GM23338 (cell line): ENCODE measurements around the gene LSM2.

Experiments
- CREB1 ChIP-seq: fragments of 250-450 bp; sonication (Bioruptor Pico); IDR thresholded peaks from 2 replicates; pipeline ENCODE4 v1.5.0; 2020; ENCODE audit warnings: low read depth, mild to moderate bottlenecking, moderate library complexity
- ETS1 ChIP-seq: IDR thresholded peaks from 2 replicates; pipeline ENCODE4 v1.6.1; 2016; ENCODE audit warnings: antibody characterized with exemption
- EZH2 ChIP-seq: fragments of 200-600 bp; sonication (generic); IDR thresholded peaks from one replicate; pipeline ENCODE4 v1.8.0; 2017; ENCODE audit warnings: antibody characterized with exemption, mild to moderate bottlenecking, low read depth; ENCODE audit not compliant: unreplicated experiment
- EZH2phosphoT487 ChIP-seq: fragments of 200-600 bp; sonication (generic); IDR thresholded peaks from one replicate; pipeline ENCODE4 v1.8.1; 2018; ENCODE audit warnings: antibody characterized with exemption; ENCODE audit not compliant: unreplicated experiment
- JUNB ChIP-seq: IDR thresholded peaks from one replicate; pipeline ENCODE4 v1.6.1; 2016; ENCODE audit warnings: antibody characterized with exemption; ENCODE audit not compliant: unreplicated experiment
- POLR2AphosphoS5 ChIP-seq: IDR thresholded peaks from 2 replicates; pipeline ENCODE4 v1.6.1; 2016; ENCODE audit warnings: antibody characterized with exemption, low read depth
- REST ChIP-seq: IDR thresholded peaks from one replicate; pipeline ENCODE4 v1.6.1; 2018; ENCODE audit warnings: antibody characterized with exemption; ENCODE audit not compliant: unreplicated experiment
- ZNF331 ChIP-seq: fragments of 250-450 bp; sonication (Bioruptor Pico); IDR thresholded peaks from 2 replicates; pipeline ENCODE4 v1.5.0; 2020; ENCODE audit warnings: low read depth, mild to moderate bottlenecking, moderate library complexity
- ZNF462 ChIP-seq: fragments of 250-450 bp; sonication (Bioruptor Pico); IDR thresholded peaks from 2 replicates; pipeline ENCODE4 v1.5.0; 2020; ENCODE audit warnings: mild to moderate bottlenecking, moderate library complexity
- TF ChIP-seq, protein P1 (sequence below), 2 experiments: fragments of 200-600 bp in 1 of 2; sonication (generic) in 1 of 2; conservative IDR thresholded peaks; 2 replicates each; pipeline versions ENCODE4 v1.5.1 to v1.6.1; 2016 to 2017; ENCODE audit warnings: antibody characterized with exemption in 2 of 2, low read depth in 2 of 2, mild to moderate bottlenecking in 2 of 2, moderate library complexity in 1 of 2

DNA sequence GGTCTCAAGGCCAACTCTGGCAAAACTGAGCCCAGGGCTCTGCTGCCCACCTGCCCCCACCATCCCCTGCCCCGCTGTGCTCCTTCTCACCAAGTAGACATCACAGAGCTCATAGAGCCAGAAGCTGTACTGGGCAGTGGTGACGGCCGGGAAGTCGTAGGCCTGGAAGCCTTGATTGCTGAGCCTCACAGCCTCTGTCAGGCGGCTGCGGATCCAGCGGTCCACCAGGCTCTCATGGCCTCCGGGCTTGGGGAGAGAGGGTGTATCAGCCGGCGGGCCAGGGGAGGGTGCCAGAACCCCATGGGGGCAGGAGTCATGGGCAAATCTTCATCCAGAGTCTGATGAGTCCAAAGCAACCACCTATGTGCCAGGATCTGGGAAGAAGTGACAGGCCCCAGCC, 26.9 kb downstream of the LSM2 start:
- TF ChIP-seq CREB1 (CRISPR knock-in tag): no peak
- TF ChIP-seq, protein P1, sequence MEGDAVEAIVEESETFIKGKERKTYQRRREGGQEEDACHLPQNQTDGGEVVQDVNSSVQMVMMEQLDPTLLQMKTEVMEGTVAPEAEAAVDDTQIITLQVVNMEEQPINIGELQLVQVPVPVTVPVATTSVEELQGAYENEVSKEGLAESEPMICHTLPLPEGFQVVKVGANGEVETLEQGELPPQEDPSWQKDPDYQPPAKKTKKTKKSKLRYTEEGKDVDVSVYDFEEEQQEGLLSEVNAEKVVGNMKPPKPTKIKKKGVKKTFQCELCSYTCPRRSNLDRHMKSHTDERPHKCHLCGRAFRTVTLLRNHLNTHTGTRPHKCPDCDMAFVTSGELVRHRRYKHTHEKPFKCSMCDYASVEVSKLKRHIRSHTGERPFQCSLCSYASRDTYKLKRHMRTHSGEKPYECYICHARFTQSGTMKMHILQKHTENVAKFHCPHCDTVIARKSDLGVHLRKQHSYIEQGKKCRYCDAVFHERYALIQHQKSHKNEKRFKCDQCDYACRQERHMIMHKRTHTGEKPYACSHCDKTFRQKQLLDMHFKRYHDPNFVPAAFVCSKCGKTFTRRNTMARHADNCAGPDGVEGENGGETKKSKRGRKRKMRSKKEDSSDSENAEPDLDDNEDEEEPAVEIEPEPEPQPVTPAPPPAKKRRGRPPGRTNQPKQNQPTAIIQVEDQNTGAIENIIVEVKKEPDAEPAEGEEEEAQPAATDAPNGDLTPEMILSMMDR (conservative IDR thresholded peaks at IDR 0.05; ENCODE audit: low read depth in 2 of 2): no peak
- no peak for TF ChIP-seq EZH2
- TF ChIP-seq JUNB: no peak
- no peak for TF ChIP-seq REST
- TF ChIP-seq EZH2phosphoT487: no peak
- no peak for TF ChIP-seq ZNF331
- TF ChIP-seq POLR2AphosphoS5: no peak
- TF ChIP-seq ZNF462 (CRISPR knock-in tag): no peak
- TF ChIP-seq ETS1: no peak
